ENCODE data around the gene EIF2D.
A peak's percentile ranks its signal among the peaks of the same experiment; 100 is the strongest.
"Not testable (repeated sequence)": the region's sequence is repeated elsewhere in the genome, so short reads cannot be mapped to it uniquely, and the experiment has no call there.

EIF2D gene

GRCh38 chr1:206582537-206582936, 29.7 kb downstream of the EIF2D start:
- no peak for DNase-seq (ENCODE audit: low read depth)
- no peak for TF ChIP-seq CTCF (IDR thresholded peaks at IDR 0.05; ENCODE audit: insufficient read depth, low read depth, low read length, missing control alignments)
- H3K4me3 ChIP-seq (ENCODE audit: low read depth, low read length), result no peak overlapping the region

GRCh38 chr1:206581571-206581981, 30.7 kb downstream of the EIF2D start:
- peak; percentile 28 for DNase-seq (ENCODE audit: low read depth)
- no peak for TF ChIP-seq CTCF (IDR thresholded peaks at IDR 0.05; ENCODE audit: insufficient read depth, low read depth, low read length, missing control alignments)
- H3K4me3 ChIP-seq (ENCODE audit: low read depth, low read length), result no peak overlapping the region

GRCh38 chr1:206581114-206581497, 31.2 kb downstream of the EIF2D start:
- not testable (repeated sequence) for H3K4me3 ChIP-seq (ENCODE audit: low read depth, low read length); DNase-seq (ENCODE audit: low read depth)

GRCh38 chr1:206580438-206581113, 31.7 kb downstream of the EIF2D start:
- TF ChIP-seq CTCF (IDR thresholded peaks at IDR 0.05; ENCODE audit: insufficient read depth, low read depth, low read length, missing control alignments), result no peak
- peak overlapping the region; percentile 11; the same call in 1 of the 2 replicates for H3K4me3 ChIP-seq (ENCODE audit: low read depth, low read length)
- no peak for DNase-seq (ENCODE audit: low read depth)

- peak; percentile 92 for DNase-seq (ENCODE audit: low read depth)
- no peak for TF ChIP-seq CTCF (IDR thresholded peaks at IDR 0.05; ENCODE audit: insufficient read depth, low read depth, low read length, missing control alignments)
- H3K4me3 ChIP-seq (ENCODE audit: low read depth, low read length), result peak overlapping the region; percentile 18
Measured at GRCh38 chr1:206579747-206580437, 32.4 kb downstream of the EIF2D start.

- DNase-seq (ENCODE audit: low read depth), result no peak
- H3K4me3 ChIP-seq (ENCODE audit: low read depth, low read length), result no peak overlapping the region
- TF ChIP-seq CTCF (IDR thresholded peaks at IDR 0.05; ENCODE audit: insufficient read depth, low read depth, low read length, missing control alignments), result no peak
Measured at GRCh38 chr1:206578978-206579374, 33.3 kb downstream of the EIF2D start.

GRCh38 chr1:206578068-206578977, 33.9 kb downstream of the EIF2D start:
- H3K4me3 ChIP-seq (ENCODE audit: low read depth, low read length), result no peak overlapping the region
- peak; percentile 43 for DNase-seq (ENCODE audit: low read depth)
- no peak for TF ChIP-seq CTCF (IDR thresholded peaks at IDR 0.05; ENCODE audit: insufficient read depth, low read depth, low read length, missing control alignments)

Measured in GM12865 (cell line).